Measurements from ENCODE around the gene AUTS2. TPM values are rescaled to one million over a fixed set of nuclear protein-coding genes. Genes with fewer than 3 reads are reported as not detected.

AUTS2 gene
- total and polyA plus RNA-seq, 4 donors, result 4.9 to 24.4 (median 7.0) TPM

DNA sequence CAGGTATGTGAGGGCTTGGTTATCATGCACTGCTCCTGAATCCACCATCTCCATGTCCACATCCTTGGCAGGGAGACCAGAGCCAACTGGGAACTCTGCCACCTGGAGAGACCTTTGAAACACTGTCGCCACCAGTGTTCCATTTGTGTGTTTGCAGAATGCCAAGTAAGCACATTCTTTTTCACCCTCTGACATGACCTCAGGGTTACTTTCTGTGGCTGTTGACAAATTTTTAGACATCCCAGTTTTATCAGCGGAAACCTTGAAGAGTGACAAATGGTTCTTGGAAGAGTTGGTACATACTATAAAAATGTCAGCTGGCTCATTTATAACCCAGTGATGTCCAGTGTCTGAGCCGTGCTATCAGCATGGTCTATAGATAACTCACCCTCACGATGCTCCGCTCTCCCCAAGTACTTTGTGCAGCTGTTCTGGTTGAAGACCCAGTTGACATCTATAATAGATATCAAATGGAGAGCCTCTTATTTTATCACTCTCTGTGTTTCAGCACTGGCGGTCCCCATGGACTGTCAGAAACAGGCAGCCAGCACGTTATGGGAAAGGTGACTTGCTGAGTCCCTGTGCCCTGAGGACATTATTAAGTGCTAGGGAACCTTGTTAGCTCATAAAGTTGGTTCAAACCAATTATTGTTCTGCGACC is 970.5 kb downstream of the AUTS2 start:
- Histone ChIP-seq H3K9ac (ENCODE audit: low read depth in 1 of 2, low read length in 2 of 2) (no peak overlapping the region), H3K36me3 (ENCODE audit: control insufficient read depth in 4 of 4, insufficient read depth in 3 of 4, low read depth in 1 of 4, low read length in 3 of 4) (no peaks in the 10 kb centered on the region), H3K4me3 (ENCODE audit: low read depth in 1 of 3, low read length in 3 of 3) (no peak overlapping the region), H3K27ac (ENCODE audit: low read depth in 1 of 2, low read length in 2 of 2) (peak overlapping the region; percentile 65 to 84), H3K9me3 (ENCODE audit: control insufficient read depth in 4 of 4, low read length in 3 of 4) (no peaks in the 10 kb centered on the region), H3K27me3 (ENCODE audit: control insufficient read depth in 4 of 4, insufficient read depth in 4 of 4, low read length in 3 of 4) (no peaks in the 10 kb centered on the region), H3K4me1 (ENCODE audit: control insufficient read depth in 4 of 4, insufficient read depth in 4 of 4, low read length in 3 of 4) (peaks cover 5 to 72% (median 67%) of the 10 kb centered on the region in 4 donors)
- DNase-seq (ENCODE audit: low spot score), result peak; percentile 60
- TF ChIP-seq, protein P1, sequence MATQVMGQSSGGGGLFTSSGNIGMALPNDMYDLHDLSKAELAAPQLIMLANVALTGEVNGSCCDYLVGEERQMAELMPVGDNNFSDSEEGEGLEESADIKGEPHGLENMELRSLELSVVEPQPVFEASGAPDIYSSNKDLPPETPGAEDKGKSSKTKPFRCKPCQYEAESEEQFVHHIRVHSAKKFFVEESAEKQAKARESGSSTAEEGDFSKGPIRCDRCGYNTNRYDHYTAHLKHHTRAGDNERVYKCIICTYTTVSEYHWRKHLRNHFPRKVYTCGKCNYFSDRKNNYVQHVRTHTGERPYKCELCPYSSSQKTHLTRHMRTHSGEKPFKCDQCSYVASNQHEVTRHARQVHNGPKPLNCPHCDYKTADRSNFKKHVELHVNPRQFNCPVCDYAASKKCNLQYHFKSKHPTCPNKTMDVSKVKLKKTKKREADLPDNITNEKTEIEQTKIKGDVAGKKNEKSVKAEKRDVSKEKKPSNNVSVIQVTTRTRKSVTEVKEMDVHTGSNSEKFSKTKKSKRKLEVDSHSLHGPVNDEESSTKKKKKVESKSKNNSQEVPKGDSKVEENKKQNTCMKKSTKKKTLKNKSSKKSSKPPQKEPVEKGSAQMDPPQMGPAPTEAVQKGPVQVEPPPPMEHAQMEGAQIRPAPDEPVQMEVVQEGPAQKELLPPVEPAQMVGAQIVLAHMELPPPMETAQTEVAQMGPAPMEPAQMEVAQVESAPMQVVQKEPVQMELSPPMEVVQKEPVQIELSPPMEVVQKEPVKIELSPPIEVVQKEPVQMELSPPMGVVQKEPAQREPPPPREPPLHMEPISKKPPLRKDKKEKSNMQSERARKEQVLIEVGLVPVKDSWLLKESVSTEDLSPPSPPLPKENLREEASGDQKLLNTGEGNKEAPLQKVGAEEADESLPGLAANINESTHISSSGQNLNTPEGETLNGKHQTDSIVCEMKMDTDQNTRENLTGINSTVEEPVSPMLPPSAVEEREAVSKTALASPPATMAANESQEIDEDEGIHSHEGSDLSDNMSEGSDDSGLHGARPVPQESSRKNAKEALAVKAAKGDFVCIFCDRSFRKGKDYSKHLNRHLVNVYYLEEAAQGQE (IDR thresholded peaks at IDR 0.05), result peak; percentile 62
- peak; percentile 97 to 98 for TF ChIP-seq RXRA (IDR thresholded peaks at IDR 0.05)
- peak; percentile 53 for TF ChIP-seq ZBTB33 (IDR thresholded peaks at IDR 0.05)
- peak; percentile 86 for TF ChIP-seq FOXA1 (IDR thresholded peaks at IDR 0.05)
- TF ChIP-seq JUND (IDR thresholded peaks at IDR 0.05), result peak; percentile 71 to 94
- peak; percentile 61 to 67 for TF ChIP-seq RAD21 (IDR thresholded peaks at IDR 0.05)
- TF ChIP-seq FOXA2 (IDR thresholded peaks at IDR 0.05), result peak; percentile 86
- TF ChIP-seq GABPA (IDR thresholded peaks at IDR 0.05 in 1 of 2, conservative IDR thresholded peaks at IDR 0.05 in 1 of 2), result peak in 1 of 2 donors; percentile 34
- TF ChIP-seq ATF3 (IDR thresholded peaks at IDR 0.05), result peak; percentile 67
- no peak for TF ChIP-seq CTCF (IDR thresholded peaks at IDR 0.05; ENCODE audit: low read depth, low read length, missing input control)
- peak; percentile 87 for TF ChIP-seq NR2F2 (IDR thresholded peaks at IDR 0.05)
- TF ChIP-seq HNF4G (IDR thresholded peaks at IDR 0.05), result peak; percentile 86
- peak; percentile 87 for TF ChIP-seq YY1 (IDR thresholded peaks at IDR 0.05)
- TF ChIP-seq, protein P2, sequence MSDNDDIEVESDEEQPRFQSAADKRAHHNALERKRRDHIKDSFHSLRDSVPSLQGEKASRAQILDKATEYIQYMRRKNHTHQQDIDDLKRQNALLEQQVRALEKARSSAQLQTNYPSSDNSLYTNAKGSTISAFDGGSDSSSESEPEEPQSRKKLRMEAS (IDR thresholded peaks at IDR 0.05), result peak; percentile 74
- peak; percentile 92 for TF ChIP-seq SP1 (IDR thresholded peaks at IDR 0.05)
- TF ChIP-seq EGR1 (IDR thresholded peaks at IDR 0.05; ENCODE audit: low read depth in 2 of 2), result peak in 1 of 2 donors; percentile 75
- no peak for TF ChIP-seq TAF1 (conservative IDR thresholded peaks at IDR 0.05)
- peak; percentile 93 to 95 for TF ChIP-seq HNF4A (conservative IDR thresholded peaks at IDR 0.05)
- 37% methylated on average over 8 of the region's 8 CpGs for WGBS
